GM21447 (cell line): ENCODE measurements around the gene SCN7A.
"Not testable (repeated sequence)": the region's sequence is repeated elsewhere in the genome, so short reads cannot be mapped to it uniquely, and the experiment has no call there.

Experiments used
- ATAC-seq: cut with Tn5 transposase; IDR thresholded peaks from one replicate; pipeline ENCODE4 v1.9.1; 2021; ENCODE audit not compliant: unreplicated experiment

The SCN7A gene

GRCh38 chr2:166360906-166361305 lies 133.1 kb downstream of the SCN7A start:
- ATAC-seq, result no peak

- ATAC-seq, result no peak
Observed at GRCh38 chr2:166360426-166360825, 133.6 kb downstream of the SCN7A start.

- ATAC-seq, result not testable (repeated sequence)
Observed at GRCh38 chr2:166357950-166358321, 136.1 kb downstream of the SCN7A start.

GRCh38 chr2:166357068-166357949 lies 136.7 kb downstream of the SCN7A start:
- ATAC-seq, result no peak
